OCI-M2 (cell line): ENCODE results near the gene WDR5B.
"Not testable (repeated sequence)": the region's sequence is repeated elsewhere in the genome, so short reads cannot be mapped to it uniquely, and the experiment has no call there.

Source experiments
- DNase-seq: peaks from one replicate; lab custom pipeline; 2025; ENCODE audit not compliant: unreplicated experiment; lab: John Stamatoyannopoulos, UW

Gene WDR5B

DNA sequence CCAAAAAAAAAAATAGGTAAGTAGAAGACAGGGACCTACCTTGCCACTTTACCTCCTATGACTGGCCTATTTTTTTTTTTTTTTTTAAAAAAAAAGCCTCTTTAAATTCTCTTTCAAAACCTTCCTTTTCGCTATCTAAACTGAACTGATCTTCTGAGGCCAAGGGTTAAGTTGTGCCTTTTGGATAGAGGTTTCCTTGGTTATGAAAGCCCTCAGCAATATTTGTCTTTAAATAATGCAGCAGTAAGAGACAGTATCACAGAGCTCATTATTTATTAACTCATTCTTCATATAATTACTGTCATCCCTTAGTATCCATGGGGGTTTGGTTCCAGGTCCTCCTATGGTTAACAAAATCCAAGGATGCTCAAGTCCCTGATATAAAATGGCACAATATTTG lies 41.8 kb downstream of the WDR5B start:
- no peak for DNase-seq

DNA sequence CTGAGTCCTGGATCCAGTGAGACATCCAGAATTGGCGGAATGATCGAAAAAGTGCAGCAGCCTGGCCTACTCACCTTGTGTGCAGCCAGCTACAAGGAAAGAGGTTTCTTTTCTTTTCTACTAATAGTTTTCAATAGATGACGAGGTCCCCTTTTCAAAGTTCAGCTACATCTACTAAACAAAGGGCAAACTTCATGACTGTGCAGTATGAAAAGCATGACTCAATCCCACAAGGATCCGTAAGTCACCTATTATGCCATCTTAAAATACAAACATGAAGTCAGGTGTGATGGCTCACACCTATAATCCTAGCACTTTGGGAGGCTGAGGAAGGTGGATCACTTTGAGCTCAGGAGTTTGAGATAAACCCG lies 49.5 kb downstream of the WDR5B start:
- no peak for DNase-seq

- DNase-seq = not testable (repeated sequence)
Observed at GRCh38 chr3:122365582-122366378, 50.1 kb downstream of the WDR5B start.

DNA sequence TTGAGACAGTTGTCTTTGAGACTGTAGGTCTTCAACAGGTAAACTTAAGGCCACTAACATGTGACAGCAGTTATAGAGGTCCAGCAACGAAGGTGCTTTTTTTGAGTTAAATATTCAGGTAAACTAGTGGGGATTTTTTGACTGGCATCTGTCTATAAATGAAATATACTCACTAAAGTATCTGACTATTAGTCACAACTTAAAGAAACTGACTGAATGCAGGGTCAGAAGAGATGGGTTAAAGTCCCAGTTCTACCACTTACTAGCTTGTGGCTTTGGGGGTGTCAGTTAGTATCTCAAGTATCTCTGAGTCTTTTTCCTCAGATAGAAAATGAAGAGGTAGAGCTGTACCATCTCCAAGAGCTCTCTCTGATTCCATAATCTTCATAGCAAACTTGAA lies 50.8 kb downstream of the WDR5B start:
- DNase-seq = no peak

DNA sequence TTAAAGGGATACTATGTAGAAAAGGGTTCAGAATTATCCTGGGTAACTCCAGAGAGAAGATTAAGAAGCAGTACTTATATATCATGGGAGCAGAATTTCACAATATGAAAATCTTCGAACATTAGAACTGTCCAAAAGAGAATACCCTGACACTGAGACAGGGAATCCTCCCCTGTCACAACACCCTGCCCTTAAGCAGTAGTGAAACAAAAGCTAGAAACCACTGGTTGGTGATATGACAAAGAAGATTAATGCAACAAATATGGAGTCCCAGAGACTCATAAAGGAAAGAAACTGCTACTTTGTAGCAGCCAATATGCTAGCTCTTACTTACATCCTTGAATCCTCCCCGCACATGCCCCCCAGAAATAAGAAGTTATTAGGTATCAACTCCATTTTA lies 51.4 kb downstream of the WDR5B start:
- DNase-seq = no peak
